VCaP (cell line): ENCODE results near the gene MVD.
"Not testable (repeated sequence)": the region's sequence is repeated elsewhere in the genome, so short reads cannot be mapped to it uniquely, and the experiment has no call there.

Experiments
- H3K27ac ChIP-seq: fragments of 450-650 bp; 2 replicates; pipeline ENCODE4 v1.5.1; 2017
- CTCF ChIP-seq: fragments of 450-650 bp; conservative IDR thresholded peaks from 2 replicates; pipeline ENCODE4 v1.5.1; 2017; ENCODE audit warnings: mild to moderate bottlenecking, moderate library complexity

MVD gene

DNA sequence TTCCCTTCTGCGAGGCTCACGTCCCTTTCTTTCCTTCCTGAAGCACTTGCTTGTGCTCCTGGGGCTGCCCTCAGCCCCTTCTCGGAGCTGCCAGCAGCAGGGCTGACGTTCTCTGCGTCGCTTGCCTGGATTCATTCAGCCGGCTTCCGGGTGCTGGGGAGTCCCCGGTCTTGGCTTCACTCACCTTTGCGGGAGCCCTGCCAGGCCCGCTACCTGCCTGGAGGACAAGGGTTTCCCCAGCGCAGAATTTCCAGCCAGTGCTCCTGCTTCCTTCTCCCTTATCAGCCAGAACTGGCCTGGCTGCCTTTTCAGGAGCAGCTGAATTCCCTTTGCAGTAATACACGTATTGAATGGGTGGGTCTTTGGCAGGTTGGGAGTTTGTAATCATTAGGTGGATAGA, 46.6 kb downstream of the MVD start:
- no peak for TF ChIP-seq CTCF
- no peak overlapping the region; the same call in 1 of the 2 replicates for H3K27ac ChIP-seq

- no peak for TF ChIP-seq CTCF
These were observed 47.9 kb downstream of the MVD start for GRCh38 chr16:88614818-88615580.

GRCh38 chr16:88613911-88614817, 48.7 kb downstream of the MVD start:
- TF ChIP-seq CTCF = no peak
- H3K27ac ChIP-seq = no peak overlapping the region

More at GRCh38 chr16:88614818-88615580, 47.9 kb downstream of the MVD start:
- no peak overlapping the region; the same call in 1 of the 2 replicates for H3K27ac ChIP-seq

- H3K27ac ChIP-seq = no peak overlapping the region
- TF ChIP-seq CTCF = no peak
These were observed 49.6 kb downstream of the MVD start for GRCh38 chr16:88613293-88613692.

DNA sequence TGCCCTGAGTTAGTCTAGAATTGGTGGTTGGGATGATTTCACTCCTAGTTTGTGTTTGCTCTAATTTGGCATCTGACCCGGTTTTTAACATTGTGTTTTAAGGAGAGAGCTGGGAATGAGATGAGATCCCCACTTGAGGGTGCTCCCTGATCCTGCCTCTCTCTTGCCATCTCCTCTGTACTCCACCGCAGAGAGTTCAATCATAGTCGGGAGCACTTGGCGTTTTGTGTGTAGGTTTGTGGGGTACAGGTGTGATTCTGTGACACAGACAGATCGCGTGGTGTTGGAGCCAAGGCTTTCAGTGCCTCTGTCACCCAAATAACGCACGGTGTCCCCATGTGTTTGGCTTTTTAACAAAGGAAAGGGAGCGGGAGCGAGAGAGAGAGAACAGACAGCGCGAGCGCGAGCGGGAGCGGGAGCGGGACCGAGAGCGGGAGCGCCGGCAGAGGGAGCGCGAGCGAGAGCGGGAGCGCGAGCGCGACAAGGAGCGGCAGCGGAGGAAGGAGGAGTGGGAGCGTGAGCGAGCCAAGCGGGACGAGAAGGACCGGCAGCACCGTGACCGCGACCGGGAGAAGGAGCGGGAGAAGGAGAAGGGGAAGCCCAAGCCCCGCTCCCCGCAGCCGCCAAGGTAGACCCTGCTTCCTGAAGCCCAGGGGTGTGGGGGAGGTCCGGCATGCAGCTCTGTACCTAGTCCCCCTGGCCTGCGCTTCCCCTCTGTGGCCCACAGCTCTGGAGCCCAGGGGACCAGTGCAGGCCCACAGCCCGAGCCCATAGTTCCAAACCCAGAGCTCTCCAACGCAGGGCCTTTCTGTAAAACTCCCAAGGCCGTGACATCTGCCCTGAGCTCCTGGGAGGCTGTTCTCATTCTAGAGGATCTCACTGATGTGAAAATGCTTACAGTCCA, 51.7 kb downstream of the MVD start:
- H3K27ac ChIP-seq = no peak overlapping the region
- no peak for TF ChIP-seq CTCF

- no peak overlapping the region for H3K27ac ChIP-seq
- TF ChIP-seq CTCF = no peak
These were observed 52.8 kb downstream of the MVD start for GRCh38 chr16:88610080-88610479.

GRCh38 chr16:88609426-88609825, 53.5 kb downstream of the MVD start:
- H3K27ac ChIP-seq = not testable (repeated sequence)
